ENCODE data around the gene URB2.
"Not testable (repeated sequence)": the region's sequence is repeated elsewhere in the genome, so short reads cannot be mapped to it uniquely, and the experiment has no call there.

URB2 gene

DNA sequence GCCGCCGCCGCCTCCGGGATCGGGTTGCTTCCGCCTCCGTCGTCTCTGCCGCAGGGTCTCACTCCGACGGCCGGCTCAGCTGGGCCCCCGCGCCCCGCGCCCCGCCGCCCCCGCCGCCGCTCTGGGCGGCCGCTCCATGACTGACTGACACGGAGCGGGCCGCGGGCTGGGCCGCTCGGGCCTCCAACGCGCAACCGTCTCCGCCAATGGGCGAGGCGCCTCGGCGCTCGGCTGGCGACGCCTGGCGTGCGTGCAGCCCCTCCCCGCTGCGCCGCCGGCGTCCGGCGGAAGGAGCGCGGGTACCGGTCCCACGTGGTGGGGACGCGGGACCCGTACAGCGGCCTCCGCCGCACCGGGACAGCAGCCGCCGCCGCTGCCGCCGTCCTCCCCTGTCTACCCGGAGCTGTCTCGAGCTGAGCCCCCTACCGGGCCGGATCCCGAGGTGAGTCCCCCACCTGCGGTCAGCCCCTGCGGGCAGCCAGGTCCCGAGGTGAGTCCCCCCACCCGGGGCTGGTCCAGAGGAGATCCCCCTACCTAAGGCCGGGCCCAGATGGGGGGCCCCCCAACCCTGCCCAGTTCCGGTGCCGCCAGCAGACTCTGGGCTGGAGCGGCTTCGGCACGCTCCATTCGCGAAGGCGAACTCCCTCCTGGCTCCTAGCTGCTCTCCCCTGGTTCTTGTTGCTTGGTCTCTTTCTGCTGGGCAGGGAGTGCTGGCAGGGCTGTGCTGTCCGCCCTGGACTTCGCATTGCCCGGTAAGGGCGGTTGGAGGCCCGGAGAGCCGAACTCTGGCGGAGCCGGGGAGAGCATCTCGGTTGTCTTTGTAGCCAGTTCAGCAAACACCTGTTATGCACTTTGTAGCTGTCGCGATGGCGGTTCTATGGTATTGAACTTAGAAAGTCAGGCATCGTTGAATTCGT lies at the start of gene URB2, which contains the start of gene TAF5L:
Gene URB2, plus strand, starts transcription at position 333 of the 917 bp plus-strand sequence. CDS start 1,387 bp downstream, outside the sequence.
Gene TAF5L, minus strand, starts transcription at position 208 of the 917 bp plus-strand sequence. CDS start 11,640 bp downstream, outside the sequence.
- DNase-seq: peak; percentile 93 to 97 (median 96)

DNA sequence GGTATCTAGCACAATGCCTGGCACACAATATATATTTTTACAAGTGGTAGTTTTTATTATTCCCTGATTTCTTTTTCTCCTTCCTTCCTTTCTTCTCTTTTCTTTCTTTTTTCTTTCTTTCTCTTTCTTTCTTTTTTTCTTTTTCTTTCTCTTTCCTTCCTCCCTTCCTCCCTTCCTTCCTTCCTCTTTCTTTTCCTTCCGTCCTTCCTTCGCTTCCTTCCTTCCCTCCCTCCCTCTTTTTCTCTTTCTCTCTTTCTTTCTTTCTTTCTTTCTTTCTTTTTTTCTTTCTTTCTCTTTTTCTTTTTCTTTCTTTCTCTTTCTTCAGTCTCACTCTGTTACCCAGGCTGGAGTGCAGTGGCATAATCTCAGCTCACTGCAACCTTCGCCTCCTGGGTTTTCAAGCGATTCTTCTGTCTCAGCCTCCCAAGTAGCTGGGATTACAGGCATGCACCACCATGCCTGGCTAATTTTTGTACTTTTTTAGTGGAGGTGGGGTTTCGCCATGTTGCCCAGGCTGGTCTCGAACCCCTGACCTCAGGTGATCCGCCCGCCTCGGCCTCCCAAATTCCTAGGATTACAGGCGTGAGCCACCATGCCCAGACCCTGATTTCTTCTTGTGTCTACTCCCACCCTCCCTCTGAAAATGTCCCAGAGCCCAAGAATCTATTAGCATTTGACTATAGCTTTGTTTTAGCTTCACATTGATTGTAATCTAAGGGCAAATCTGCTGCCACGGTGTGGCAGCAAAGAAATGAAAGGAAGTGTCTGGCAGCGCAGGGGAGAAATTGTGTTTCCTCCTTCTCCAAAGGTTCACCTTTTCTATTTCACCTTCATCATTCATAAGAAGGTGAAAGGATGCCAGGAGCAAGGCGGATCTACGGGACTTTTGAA lies 47.6 kb upstream of the URB2 start:
- no peak for DNase-seq

- peak; percentile 73 to 85 (median 79) for DNase-seq
Measured at GRCh38 chr1:229579059-229579673, 46.9 kb upstream of the URB2 start.

DNA sequence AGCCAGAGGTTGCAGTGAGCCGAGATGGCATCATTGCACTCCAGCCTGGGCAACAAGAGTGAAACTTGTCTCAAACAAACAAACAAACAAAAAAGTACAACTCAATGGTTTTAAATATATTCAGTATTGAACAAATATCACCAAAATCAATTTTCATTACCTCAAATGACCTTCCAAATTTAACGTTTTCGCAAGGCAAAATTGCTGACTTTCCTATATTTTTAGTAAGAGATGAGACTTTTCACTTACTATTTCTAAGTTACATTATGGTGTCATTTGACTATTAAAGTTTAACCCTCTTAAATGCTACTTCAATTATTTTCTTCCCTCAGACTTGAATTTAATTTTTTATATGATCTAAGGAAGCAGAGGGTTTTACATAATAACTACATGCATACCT lies 44.6 kb upstream of the URB2 start:
- DNase-seq: no peak

- peak; percentile 43 to 67 (median 57) for DNase-seq
Measured at GRCh38 chr1:229582011-229582694, 43.9 kb upstream of the URB2 start.

GRCh38 chr1:229582715-229583114 lies 43.3 kb upstream of the URB2 start:
- no peak for DNase-seq

DNA sequence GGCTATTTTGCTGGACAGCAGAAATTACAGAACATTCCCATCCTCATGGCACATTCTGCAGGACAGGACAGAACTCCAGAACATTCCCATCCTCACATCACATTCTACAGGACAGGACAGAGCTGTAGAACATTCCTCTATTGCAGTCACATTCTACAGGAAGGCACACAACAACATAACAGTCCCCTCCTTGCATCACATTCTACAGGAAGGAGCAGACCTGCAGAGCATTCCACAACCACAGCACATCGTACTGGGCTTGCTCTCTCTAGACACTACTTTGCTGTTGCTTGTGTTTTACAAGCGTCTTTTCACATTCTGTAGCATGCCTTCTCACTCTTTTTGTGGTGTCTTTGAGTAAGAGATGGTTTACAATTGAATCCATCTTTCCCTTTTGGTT lies 40.7 kb upstream of the URB2 start:
- DNase-seq: no peak

GRCh38 chr1:229590119-229590518 lies 35.9 kb upstream of the URB2 start:
- no peak for DNase-seq

DNA sequence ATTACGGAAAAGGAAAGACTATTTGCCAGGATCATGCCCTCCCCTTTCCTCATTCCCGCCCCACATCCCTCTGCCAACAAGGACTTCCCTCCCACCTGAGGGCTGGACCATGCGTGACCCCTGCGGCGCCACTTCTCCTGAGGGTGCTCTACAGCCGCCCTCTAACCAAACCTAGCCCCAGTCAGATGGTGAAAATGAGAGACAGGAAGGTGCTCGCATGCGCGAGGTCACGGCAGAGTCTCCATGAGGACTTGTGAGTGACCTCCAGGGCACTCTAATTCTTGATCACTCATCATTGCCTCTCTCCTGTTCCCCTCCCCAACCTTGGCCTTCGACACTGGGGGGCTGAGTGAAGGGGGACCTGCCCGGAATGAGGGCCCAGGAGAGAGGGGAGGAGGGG lies 32.2 kb upstream of the URB2 start:
- DNase-seq: no peak

DNA sequence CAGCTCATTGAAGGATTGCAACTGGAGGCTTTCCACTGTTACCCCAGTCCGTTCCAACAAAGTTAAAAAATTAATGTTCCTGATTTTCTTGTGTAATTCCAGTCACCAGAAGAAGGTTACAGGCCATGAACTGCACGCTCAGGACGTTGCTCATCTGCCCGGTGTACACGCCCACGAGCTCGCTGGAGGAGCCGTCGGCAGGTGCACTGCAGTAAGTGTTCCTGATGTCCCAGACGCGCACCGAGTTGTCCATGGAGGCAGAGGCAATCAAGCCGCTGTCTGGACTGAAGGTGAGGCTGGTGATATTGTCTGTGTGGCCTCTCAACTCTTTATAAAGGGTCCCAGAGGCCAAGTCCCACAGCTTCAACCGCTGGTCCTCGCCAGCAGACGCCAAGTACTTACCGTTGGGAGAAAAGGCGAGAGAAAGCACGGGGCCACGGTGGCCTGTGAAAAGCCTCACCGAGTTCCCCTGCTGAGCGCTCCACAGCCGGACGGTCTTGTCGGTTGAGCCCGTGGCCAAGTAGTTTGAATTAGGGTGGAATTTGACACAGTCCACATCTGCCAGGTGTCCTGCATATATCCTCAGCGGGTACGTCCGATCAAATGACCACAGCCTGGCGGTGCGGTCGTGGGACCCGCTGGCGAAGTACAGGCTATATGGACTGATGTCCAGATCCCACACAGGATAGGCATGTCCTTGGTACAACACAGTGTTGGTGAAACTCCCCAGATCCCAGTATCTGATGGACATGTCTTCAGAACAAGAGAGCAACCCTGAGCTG lies 31.6 kb upstream of the URB2 start:
- no peak for DNase-seq

GRCh38 chr1:229595876-229596275 lies 30.2 kb upstream of the URB2 start:
- not testable (repeated sequence) for DNase-seq

GRCh38 chr1:229596925-229597699 lies 28.9 kb upstream of the URB2 start:
- peak in 2 of 3 donors; percentile 17 to 37 for DNase-seq

DNA sequence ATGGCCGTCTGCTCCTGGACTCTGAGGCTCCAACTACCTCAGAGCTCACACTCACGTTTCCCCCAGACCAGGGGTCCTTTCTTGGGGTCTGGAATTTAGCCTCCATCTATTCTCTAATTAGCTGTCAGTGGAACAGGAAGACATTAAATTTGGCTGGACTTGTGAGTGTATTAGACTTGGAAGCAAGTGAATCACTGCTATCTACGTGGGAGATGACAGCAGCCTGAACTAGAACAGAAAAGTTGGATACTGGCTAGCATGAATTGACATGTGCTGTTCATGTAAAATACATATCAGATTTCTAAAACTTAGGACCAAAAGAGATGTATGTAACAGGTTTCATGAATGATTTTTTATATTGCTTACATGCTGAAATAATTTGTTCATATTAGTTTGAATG lies 28.2 kb upstream of the URB2 start:
- no peak for DNase-seq

DNA sequence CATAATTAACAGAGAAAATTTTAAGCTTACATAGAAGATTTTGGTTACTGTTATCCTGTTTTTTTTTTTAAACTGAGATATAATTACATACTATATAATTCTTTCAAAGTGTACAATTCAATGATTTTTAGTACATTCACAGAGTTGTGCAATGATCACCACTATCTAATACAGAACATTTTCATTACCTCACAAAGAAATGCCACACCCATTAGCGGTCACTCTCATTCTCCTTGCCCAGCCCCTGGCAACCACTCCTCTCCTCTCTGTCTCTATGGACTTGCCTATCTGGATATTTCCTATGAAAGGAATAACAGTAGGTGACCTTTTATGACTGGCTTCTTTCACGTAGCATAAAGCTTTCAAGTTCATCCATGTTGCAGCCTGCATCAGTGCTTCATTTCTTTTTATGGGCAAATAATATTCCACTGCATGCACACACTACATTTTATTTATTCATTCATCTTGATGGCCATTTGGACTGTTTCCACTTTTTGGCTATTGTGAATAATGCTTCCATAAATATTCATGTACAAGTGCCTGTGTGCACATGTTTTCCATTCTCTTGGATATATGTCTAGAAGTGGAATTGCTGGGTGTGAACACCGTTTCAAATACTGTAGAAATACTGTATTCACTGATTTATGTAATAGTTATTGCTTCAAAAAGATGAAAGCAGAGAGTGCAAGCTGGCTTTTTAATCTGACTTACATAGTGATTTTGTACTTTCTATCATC lies 26.7 kb upstream of the URB2 start:
- no peak for DNase-seq

DNA sequence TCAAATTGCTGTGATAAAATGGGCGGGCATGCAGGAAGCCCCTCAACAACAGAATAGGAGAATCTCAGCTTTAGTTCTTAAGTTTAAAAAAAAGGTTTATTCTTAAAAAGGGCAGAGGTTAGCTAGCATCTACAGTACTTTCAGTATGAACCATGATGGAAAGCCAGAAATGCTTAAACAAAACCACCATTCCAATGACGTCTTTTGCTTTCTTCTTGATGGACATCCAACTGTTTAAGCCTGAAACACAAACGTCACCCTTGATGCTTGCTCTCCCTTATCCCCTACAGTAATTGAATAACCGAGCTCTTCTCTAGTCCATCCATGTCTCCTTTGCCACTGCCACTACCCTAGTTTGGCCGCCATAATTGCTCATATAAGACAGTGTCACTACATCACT lies 25.8 kb upstream of the URB2 start:
- DNase-seq: no peak

GRCh38 chr1:229603371-229604005 lies 22.6 kb upstream of the URB2 start:
- DNase-seq: no peak

GRCh38 chr1:229607370-229607769 lies 18.7 kb upstream of the URB2 start:
- no peak for DNase-seq

DNA sequence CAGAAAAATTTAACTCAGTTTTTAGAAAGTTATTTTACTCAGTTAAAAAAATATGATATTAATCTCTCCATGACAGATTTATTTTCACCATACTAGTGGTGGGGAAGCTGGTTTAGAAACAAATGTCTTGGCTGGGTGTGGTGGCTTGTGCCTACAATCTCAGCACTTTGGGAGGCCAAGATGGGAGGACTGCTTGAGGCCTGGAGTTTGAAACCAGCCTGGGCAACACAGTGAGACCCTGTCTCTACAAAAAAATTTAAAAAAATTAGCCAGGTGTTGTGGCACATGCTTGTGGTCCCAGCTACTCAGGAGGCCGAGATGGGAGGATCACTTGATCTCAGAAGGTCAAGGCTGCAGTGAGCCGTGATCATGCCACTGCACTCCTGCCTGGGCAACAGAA lies 17.5 kb upstream of the URB2 start:
- DNase-seq: no peak

DNA sequence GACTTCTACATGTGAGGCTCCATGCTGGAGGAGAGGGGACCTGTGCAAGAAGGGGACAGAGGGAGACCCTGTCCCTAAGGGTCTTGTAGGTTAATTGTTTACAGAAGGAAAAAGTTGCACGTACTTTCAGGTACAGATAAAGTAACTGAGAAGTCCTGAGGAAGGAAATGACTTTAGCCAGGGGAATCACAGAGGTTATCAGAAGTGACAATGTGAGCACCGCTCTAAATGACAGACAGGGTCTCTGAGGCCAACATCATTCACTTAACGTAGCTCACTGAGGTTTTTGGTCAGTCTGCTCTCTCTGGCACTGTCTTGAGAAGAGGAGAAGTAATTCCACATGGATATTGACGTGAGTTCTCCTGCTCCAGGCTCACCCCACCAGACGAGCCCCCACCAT lies 12.1 kb upstream of the URB2 start:
- no peak for DNase-seq

- DNase-seq: no peak
Measured at GRCh38 chr1:229614701-229615100, 11.3 kb upstream of the URB2 start.
